Skeletal muscle tissue (tissue), 4 donors: Measurements from ENCODE around the gene JPH2. TPM values are rescaled to one million over a fixed set of nuclear protein-coding genes. Genes with fewer than 3 reads are reported as not detected.
A peak's percentile ranks its signal among the peaks of the same experiment; 100 is the strongest.
"Not testable (repeated sequence)": the region's sequence is repeated elsewhere in the genome, so short reads cannot be mapped to it uniquely, and the experiment has no call there.

Experiments
- H3K27ac ChIP-seq: one replicate; pipeline ENCODE4 v1.7.0; 2013; ENCODE audit warnings: mild to moderate bottlenecking, low read depth, low read length, inconsistent platforms
- H3K27me3 ChIP-seq, 3 donors: one replicate each; pipeline ENCODE4 v1.7.0; 2013; ENCODE audit warnings: low read length in 3 of 3; ENCODE audit not compliant: control insufficient read depth in 3 of 3, insufficient read depth in 3 of 3
- H3K36me3 ChIP-seq, 3 donors: one replicate each; pipeline ENCODE4 v1.7.0; 2013; ENCODE audit warnings: low read length in 3 of 3; ENCODE audit not compliant: control insufficient read depth in 3 of 3, insufficient read depth in 3 of 3
- H3K4me1 ChIP-seq, 3 donors: one replicate each; pipeline ENCODE4 v1.7.0; 2013; ENCODE audit warnings: low read length in 3 of 3, mild to moderate bottlenecking in 3 of 3; ENCODE audit not compliant: control insufficient read depth in 3 of 3, insufficient read depth in 3 of 3
- H3K4me3 ChIP-seq, 3 donors: one replicate each; pipeline ENCODE4 v1.7.0; 2013; ENCODE audit warnings: low read length in 3 of 3
- H3K9ac ChIP-seq, 3 donors: one replicate each; pipeline ENCODE4 v1.7.0; 2013; ENCODE audit warnings: low read length in 3 of 3, mild to moderate bottlenecking in 3 of 3, moderate library complexity in 2 of 3, low read depth in 1 of 3
- H3K9me3 ChIP-seq, 3 donors: one replicate each; pipeline ENCODE4 v1.7.0; 2013; ENCODE audit warnings: low read length in 3 of 3; ENCODE audit not compliant: control insufficient read depth in 3 of 3
- total RNA-seq: library from RNA; depleted of rRNA; stranded (reverse); fragments of >200 nt; gene quantifications from one replicate; pipeline ENCODE4 v1.2.3, GENCODE V29; 2014
- donor health status: Osteomylitis.

The JPH2 gene
- total RNA-seq, 1 donor from 2014 or later: 85.1 TPM

- H3K4me1 ChIP-seq: peaks cover 43 to 51% (median 48%) of the 10 kb centered on the region in 3 donors
- no peaks in the 10 kb centered on the region for H3K9me3 ChIP-seq
- no peaks in the 10 kb centered on the region for H3K27me3 ChIP-seq
- H3K27ac ChIP-seq: peak overlapping the region; percentile 82
- peak overlapping the region in 2 of 3 donors; percentile 27 to 41 for H3K9ac ChIP-seq
- H3K4me3 ChIP-seq: peak overlapping the region in 1 of 3 donors; percentile 37
- peaks cover 10 to 31% (median 20%) of the 10 kb centered on the region in 3 donors for H3K36me3 ChIP-seq
Measured at GRCh38 chr20:44204156-44204831, 17.3 kb upstream of the JPH2 start.

DNA sequence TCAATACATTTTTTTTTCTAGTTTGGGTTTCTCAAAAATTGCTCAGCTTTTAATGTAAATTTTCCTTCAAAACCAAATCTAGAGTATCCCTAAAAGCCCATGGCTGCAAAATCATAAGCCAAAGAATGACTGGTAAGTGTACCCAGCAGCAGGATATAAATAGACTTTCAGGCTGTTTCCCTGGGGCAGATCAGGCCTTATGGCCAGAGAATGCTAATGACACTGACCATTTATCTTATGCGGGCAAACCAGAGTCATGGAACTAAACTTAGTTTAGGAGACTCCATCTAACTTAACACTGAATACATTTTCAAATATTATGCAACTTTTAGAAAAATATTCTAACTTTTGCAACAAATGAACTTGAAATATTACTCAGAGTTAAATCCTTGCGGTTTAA lies 16.2 kb upstream of the JPH2 start:
- peak overlapping the region; percentile 82 for H3K27ac ChIP-seq
- peak overlapping the region; percentile 13 to 41 (median 26) for H3K9ac ChIP-seq
- no peaks in the 10 kb centered on the region for H3K27me3 ChIP-seq
- H3K9me3 ChIP-seq: no peaks in the 10 kb centered on the region
- H3K4me3 ChIP-seq: no peak overlapping the region
- peaks cover 15 to 37% (median 26%) of the 10 kb centered on the region in 3 donors for H3K36me3 ChIP-seq
- H3K4me1 ChIP-seq: peaks cover 37 to 47% (median 37%) of the 10 kb centered on the region in 3 donors

GRCh38 chr20:44200983-44201382 lies 14.0 kb upstream of the JPH2 start:
- Histone ChIP-seq H3K4me1 (peaks cover 27 to 41% (median 31%) of the 10 kb centered on the region in 3 donors), H3K9me3 (no peaks in the 10 kb centered on the region), H3K27ac (peak overlapping the region; percentile 82), H3K9ac (no peak overlapping the region), H3K4me3 (no peak overlapping the region), H3K27me3 (no peaks in the 10 kb centered on the region), H3K36me3 (peaks cover 31 to 59% (median 43%) of the 10 kb centered on the region in 3 donors)

GRCh38 chr20:44200371-44200770 lies 13.4 kb upstream of the JPH2 start:
- H3K27me3 ChIP-seq: no peaks in the 10 kb centered on the region
- H3K4me1 ChIP-seq: peaks cover 24 to 38% (median 31%) of the 10 kb centered on the region in 3 donors
- H3K4me3 ChIP-seq: no peak overlapping the region
- H3K27ac ChIP-seq: peak overlapping the region; percentile 82
- H3K9ac ChIP-seq: no peak overlapping the region
- no peaks in the 10 kb centered on the region for H3K9me3 ChIP-seq
- H3K36me3 ChIP-seq: peaks cover 31 to 62% (median 43%) of the 10 kb centered on the region in 3 donors

GRCh38 chr20:44199877-44200276 lies 12.9 kb upstream of the JPH2 start:
- Histone ChIP-seq H3K36me3 (peaks cover 31 to 61% (median 43%) of the 10 kb centered on the region in 3 donors), H3K27ac (peak overlapping the region; percentile 82), H3K4me3 (no peak overlapping the region), H3K27me3 (no peaks in the 10 kb centered on the region), H3K9ac (no peak overlapping the region), H3K4me1 (peaks cover 24 to 35% (median 29%) of the 10 kb centered on the region in 3 donors), H3K9me3 (no peaks in the 10 kb centered on the region)

DNA sequence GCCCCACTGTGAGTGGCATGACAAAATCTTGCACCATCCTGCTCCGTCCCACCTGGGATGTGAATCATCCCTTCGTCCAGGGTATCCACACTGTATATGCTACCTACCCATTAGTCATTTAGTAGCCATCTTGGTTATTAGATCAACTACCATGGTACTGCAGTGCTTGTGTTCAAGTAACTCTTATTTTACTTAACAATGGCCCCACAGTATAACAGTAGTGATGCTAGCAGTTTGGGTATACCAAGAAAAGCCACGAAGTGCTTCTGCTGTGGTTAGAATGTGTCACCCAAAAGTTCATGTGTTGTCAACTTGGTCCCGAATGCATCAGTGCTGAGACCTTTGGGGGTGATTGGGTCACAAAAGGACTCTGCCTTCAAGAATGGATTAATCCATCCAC lies 11.9 kb upstream of the JPH2 start:
- Histone ChIP-seq H3K27me3 (no peaks in the 10 kb centered on the region), H3K36me3 (peaks cover 31 to 57% (median 43%) of the 10 kb centered on the region in 3 donors), H3K9me3 (no peaks in the 10 kb centered on the region), H3K9ac (no peak overlapping the region), H3K4me1 (peaks cover 19 to 33% (median 20%) of the 10 kb centered on the region in 3 donors), H3K4me3 (no peak overlapping the region), H3K27ac (no peak overlapping the region)

- H3K27me3 ChIP-seq: no peaks in the 10 kb centered on the region
- no peak overlapping the region for H3K27ac ChIP-seq
- no peaks in the 10 kb centered on the region for H3K9me3 ChIP-seq
- H3K4me3 ChIP-seq: no peak overlapping the region
- no peak overlapping the region for H3K9ac ChIP-seq
- H3K4me1 ChIP-seq: peaks cover 7 to 19% (median 12%) of the 10 kb centered on the region in 3 donors
- peaks cover 28 to 54% (median 37%) of the 10 kb centered on the region in 3 donors for H3K36me3 ChIP-seq
Measured at GRCh38 chr20:44196271-44196670, 9.3 kb upstream of the JPH2 start.

- Histone ChIP-seq H3K9ac (no peak overlapping the region), H3K4me1 (peaks cover 7 to 13% (median 7%) of the 10 kb centered on the region in 3 donors), H3K9me3 (no peaks in the 10 kb centered on the region), H3K27me3 (no peaks in the 10 kb centered on the region), H3K27ac (no peak overlapping the region), H3K4me3 (no peak overlapping the region), H3K36me3 (peaks cover 28 to 48% (median 33%) of the 10 kb centered on the region in 3 donors)
Measured at GRCh38 chr20:44195605-44196004, 8.6 kb upstream of the JPH2 start.

GRCh38 chr20:44193801-44194200 lies 6.8 kb upstream of the JPH2 start:
- H3K4me1 ChIP-seq: peaks cover 8 to 14% (median 10%) of the 10 kb centered on the region in 3 donors
- no peak overlapping the region for H3K9ac ChIP-seq
- H3K27me3 ChIP-seq: no peaks in the 10 kb centered on the region
- no peak overlapping the region for H3K4me3 ChIP-seq
- no peak overlapping the region for H3K27ac ChIP-seq
- no peaks in the 10 kb centered on the region for H3K9me3 ChIP-seq
- peaks cover 17 to 30% (median 23%) of the 10 kb centered on the region in 3 donors for H3K36me3 ChIP-seq

DNA sequence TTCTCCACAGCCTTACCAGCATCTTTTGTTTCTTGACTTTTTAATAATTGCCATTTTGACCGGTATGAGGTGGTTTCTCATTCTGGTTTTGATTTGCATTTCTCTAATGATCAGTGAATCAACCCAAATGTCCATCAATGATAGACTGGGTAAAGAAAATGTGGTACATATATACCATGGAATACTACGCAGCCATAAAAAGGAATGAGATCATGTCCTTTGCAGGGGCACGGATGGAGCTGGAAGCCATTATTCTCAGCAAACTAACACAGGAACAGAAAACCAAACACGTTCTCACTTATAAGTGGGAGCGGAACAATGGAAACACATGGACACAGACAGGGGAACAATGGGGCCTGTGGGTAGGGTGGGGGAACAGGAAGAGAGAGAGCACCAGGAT lies 4.7 kb upstream of the JPH2 start:
- not testable (repeated sequence) for H3K27ac ChIP-seq, H3K27me3 ChIP-seq, H3K9me3 ChIP-seq, H3K4me3 ChIP-seq, H3K9ac ChIP-seq
- Histone ChIP-seq H3K36me3 (peaks cover 5 to 13% (median 9%) of the 10 kb centered on the region in 3 donors), H3K4me1 (peaks cover 25 to 30% (median 27%) of the 10 kb centered on the region in 3 donors)
